ENCODE measurements around the gene ASXL1.

ASXL1 gene

DNA sequence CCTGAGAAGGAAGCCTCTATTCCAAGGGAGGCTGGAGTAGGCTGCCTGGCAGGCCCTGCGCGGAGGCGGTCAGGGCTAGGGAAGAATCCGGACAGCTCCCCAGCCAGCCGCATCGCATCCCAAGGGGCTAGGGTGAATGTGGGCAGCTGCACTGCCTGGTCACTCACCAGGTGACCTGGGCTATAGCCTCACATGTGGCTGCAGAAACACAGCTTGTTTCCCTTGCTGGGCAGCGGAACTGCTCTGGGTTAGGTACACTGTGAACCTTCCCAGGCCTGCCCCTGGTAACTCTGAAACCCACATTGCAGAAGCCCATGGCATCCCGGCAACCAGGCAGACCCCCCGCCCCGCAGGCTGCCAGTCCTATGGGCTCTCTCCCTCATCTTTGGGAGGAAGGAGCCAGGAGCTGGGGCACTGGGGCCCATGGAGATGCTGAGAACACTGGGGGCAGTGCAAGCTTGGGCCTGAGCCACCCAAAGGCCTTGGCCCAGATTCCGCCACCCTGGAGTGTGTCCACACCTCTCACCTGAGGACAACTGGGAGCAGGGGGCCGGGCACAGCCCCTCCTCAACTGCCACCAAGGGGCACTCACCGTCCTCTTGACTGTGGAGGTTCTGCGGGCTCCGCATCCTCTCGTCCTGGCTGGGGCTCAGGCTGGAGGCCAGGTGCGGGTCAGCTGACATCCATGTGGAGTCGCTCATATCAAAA, 116.0 kb downstream of the ASXL1 start:
- no peak overlapping the region for H2AFZ ChIP-seq (ENCODE audit: insufficient read depth, low read length, poor library complexity)
- H4K8ac ChIP-seq (ENCODE audit: low read depth, low read length) = no peak overlapping the region
- H2BK120ac ChIP-seq (ENCODE audit: insufficient read depth, low read length, poor library complexity) = no peak overlapping the region
- H3K14ac ChIP-seq (ENCODE audit: low read length) = no peak overlapping the region
- H3K27ac ChIP-seq (ENCODE audit: low read depth, low read length) = peak overlapping the region; percentile 82
- peaks cover 4% of the 10 kb centered on the region for H3K9me3 ChIP-seq (ENCODE audit: insufficient read depth, low read depth, low read length)
- no peak overlapping the region for H3K9ac ChIP-seq (ENCODE audit: low read length)
- WGBS (ENCODE audit: extremely low coverage, insufficient coverage, insufficient read length) = no CpG with 5 or more reads among the region's 18 CpGs
- no peak overlapping the region for H2AK5ac ChIP-seq (ENCODE audit: low read length)
- no peak overlapping the region for H2BK12ac ChIP-seq (ENCODE audit: low read length)
- H3K27me3 ChIP-seq (ENCODE audit: insufficient read depth, low read length) = no peaks in the 10 kb centered on the region
- peaks cover 39% of the 10 kb centered on the region for H3K79me2 ChIP-seq (ENCODE audit: control insufficient read depth, insufficient read depth, low read length, poor library complexity)
- H3K4me3 ChIP-seq (ENCODE audit: low read depth, low read length) = no peak overlapping the region
- H3K4me2 ChIP-seq (ENCODE audit: low read length) = no peak overlapping the region
- H3K23ac ChIP-seq (ENCODE audit: low read length) = no peak overlapping the region
- no peak overlapping the region for H2BK5ac ChIP-seq (ENCODE audit: low read depth, low read length, poor library complexity)
- no peak overlapping the region for H4K12ac ChIP-seq (ENCODE audit: low read depth, low read length)
- peaks cover 35 to 49% of the 10 kb centered on the region in 2 experiments for H3K36me3 ChIP-seq (ENCODE audit: control insufficient read depth in 1 of 2, insufficient read depth in 2 of 2, low read length in 2 of 2)
- peak overlapping the region; percentile 25 for H3K4ac ChIP-seq (ENCODE audit: low read depth, low read length)
- H4K91ac ChIP-seq (ENCODE audit: low read depth, low read length) = peak overlapping the region; percentile 67
- peaks cover 21% of the 10 kb centered on the region for H3K79me1 ChIP-seq (ENCODE audit: low read length)
- peak overlapping the region; percentile 34 for H3K18ac ChIP-seq (ENCODE audit: low read length)
- no peak for DNase-seq
- H3K4me1 ChIP-seq (ENCODE audit: control insufficient read depth in 1 of 2, insufficient read depth in 2 of 2, low read length in 2 of 2) = peaks cover 53 to 54% of the 10 kb centered on the region in 2 experiments

DNA sequence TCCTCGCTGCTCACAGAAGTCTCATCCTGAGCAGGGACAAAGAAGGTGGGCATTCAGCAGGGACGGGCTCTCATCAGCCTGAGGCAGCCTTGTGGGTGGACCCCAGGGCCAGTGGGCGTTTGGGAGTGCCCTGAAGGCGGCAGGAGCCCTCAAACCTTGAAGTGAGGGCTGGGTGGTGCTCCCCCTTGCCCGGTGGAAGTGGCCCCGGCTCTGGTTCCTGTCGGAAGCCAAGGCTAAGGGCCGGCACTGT, 116.5 kb downstream of the ASXL1 start:
- peak overlapping the region; percentile 25 for H2AK5ac ChIP-seq (ENCODE audit: low read length)
- H3K79me2 ChIP-seq (ENCODE audit: control insufficient read depth, insufficient read depth, low read length, poor library complexity) = peaks cover 41% of the 10 kb centered on the region
- peak overlapping the region; percentile 11 for H3K4ac ChIP-seq (ENCODE audit: low read depth, low read length)
- H4K12ac ChIP-seq (ENCODE audit: low read depth, low read length) = no peak overlapping the region
- H2BK12ac ChIP-seq (ENCODE audit: low read length) = no peak overlapping the region
- peak overlapping the region; percentile 37 for H3K18ac ChIP-seq (ENCODE audit: low read length)
- no peak overlapping the region for H2AFZ ChIP-seq (ENCODE audit: insufficient read depth, low read length, poor library complexity)
- DNase-seq = no peak
- H3K27ac ChIP-seq (ENCODE audit: low read depth, low read length) = peak overlapping the region; percentile 82
- H3K79me1 ChIP-seq (ENCODE audit: low read length) = peaks cover 20% of the 10 kb centered on the region
- H3K27me3 ChIP-seq (ENCODE audit: insufficient read depth, low read length) = no peaks in the 10 kb centered on the region
- H3K9me3 ChIP-seq (ENCODE audit: insufficient read depth, low read depth, low read length) = peaks cover 4% of the 10 kb centered on the region
- peak overlapping the region; percentile 67 for H4K91ac ChIP-seq (ENCODE audit: low read depth, low read length)
- no peak overlapping the region for H3K14ac ChIP-seq (ENCODE audit: low read length)
- peak overlapping the region; percentile 54 for H3K4me2 ChIP-seq (ENCODE audit: low read length)
- peaks cover 34 to 49% of the 10 kb centered on the region in 2 experiments for H3K36me3 ChIP-seq (ENCODE audit: control insufficient read depth in 1 of 2, insufficient read depth in 2 of 2, low read length in 2 of 2)
- no peak overlapping the region for H2BK5ac ChIP-seq (ENCODE audit: low read depth, low read length, poor library complexity)
- no peak overlapping the region for H3K9ac ChIP-seq (ENCODE audit: low read length)
- no peak overlapping the region for H3K4me3 ChIP-seq (ENCODE audit: low read depth, low read length)
- H4K8ac ChIP-seq (ENCODE audit: low read depth, low read length) = no peak overlapping the region
- peaks cover 53 to 54% of the 10 kb centered on the region in 2 experiments for H3K4me1 ChIP-seq (ENCODE audit: control insufficient read depth in 1 of 2, insufficient read depth in 2 of 2, low read length in 2 of 2)
- no CpG with 5 or more reads among the region's 8 CpGs for WGBS (ENCODE audit: extremely low coverage, insufficient coverage, insufficient read length)
- no peak overlapping the region for H2BK120ac ChIP-seq (ENCODE audit: insufficient read depth, low read length, poor library complexity)
- no peak overlapping the region for H3K23ac ChIP-seq (ENCODE audit: low read length)

DNA sequence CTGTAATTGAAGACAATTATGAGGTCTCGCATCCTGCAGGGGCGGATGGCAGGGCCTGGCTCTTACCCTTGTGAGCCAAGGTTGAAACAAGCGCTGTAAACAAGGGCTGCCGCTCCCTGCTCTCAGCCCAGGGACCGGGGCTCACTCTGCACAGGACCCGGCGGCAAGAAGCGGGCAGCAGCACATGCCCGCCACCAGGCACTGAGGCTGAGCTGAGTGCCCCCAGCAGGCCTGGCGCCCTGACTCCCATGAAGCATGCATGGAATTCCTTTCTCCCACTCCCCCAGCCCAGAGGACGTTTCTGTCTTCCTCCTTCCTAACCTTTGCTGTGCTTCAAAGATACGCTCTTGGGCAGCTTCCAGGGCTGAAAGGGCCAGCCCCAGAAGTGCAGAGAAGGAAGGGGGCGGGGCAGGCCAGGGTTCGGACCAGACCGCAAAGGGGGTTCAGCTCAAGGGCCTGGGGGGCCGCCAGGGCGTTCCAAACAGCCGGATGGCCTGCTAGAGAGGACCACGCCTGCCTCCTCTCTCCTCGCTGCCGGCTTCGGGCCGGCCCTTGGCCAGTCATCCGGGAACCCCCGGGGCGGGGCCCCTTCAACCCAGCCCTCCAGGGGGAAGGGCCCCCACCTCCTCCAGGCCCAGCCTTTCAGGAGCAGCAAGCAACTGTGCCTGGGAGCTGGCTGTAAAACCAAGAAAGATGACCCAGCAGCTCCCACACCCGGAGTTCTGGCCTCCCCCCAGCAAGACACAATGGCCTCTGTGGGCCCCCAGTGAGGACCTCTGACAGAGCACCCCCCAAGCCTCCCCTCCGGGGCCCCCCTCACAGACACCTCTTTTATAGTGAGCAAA, 117.1 kb downstream of the ASXL1 start:
- Histone ChIP-seq H4K12ac (ENCODE audit: low read depth, low read length) (peak overlapping the region; percentile 19), H2BK5ac (ENCODE audit: low read depth, low read length, poor library complexity) (peak overlapping the region; percentile 36), H3K36me3 (ENCODE audit: control insufficient read depth in 1 of 2, insufficient read depth in 2 of 2, low read length in 2 of 2) (peaks cover 38 to 50% of the 10 kb centered on the region in 2 experiments), H3K79me2 (ENCODE audit: control insufficient read depth, insufficient read depth, low read length, poor library complexity) (peaks cover 44% of the 10 kb centered on the region), H2AFZ (ENCODE audit: insufficient read depth, low read length, poor library complexity) (no peak overlapping the region), H3K23ac (ENCODE audit: low read length) (no peak overlapping the region), H3K18ac (ENCODE audit: low read length) (peak overlapping the region; percentile 24), H3K14ac (ENCODE audit: low read length) (peak overlapping the region; percentile 20), H3K79me1 (ENCODE audit: low read length) (peaks cover 17% of the 10 kb centered on the region), H3K4me1 (ENCODE audit: control insufficient read depth in 1 of 2, insufficient read depth in 2 of 2, low read length in 2 of 2) (peaks cover 51 to 52% of the 10 kb centered on the region in 2 experiments), H4K91ac (ENCODE audit: low read depth, low read length) (peak overlapping the region; percentile 67), H3K9ac (ENCODE audit: low read length) (no peak overlapping the region), H2BK12ac (ENCODE audit: low read length) (no peak overlapping the region), H3K27me3 (ENCODE audit: insufficient read depth, low read length) (no peaks in the 10 kb centered on the region), H3K4me2 (ENCODE audit: low read length) (peak overlapping the region; percentile 54), H3K9me3 (ENCODE audit: insufficient read depth, low read depth, low read length) (peaks cover 4% of the 10 kb centered on the region), H2AK5ac (ENCODE audit: low read length) (peak overlapping the region; percentile 7), H4K8ac (ENCODE audit: low read depth, low read length) (peak overlapping the region; percentile 54), H3K27ac (ENCODE audit: low read depth, low read length) (peak overlapping the region; percentile 82), H2BK120ac (ENCODE audit: insufficient read depth, low read length, poor library complexity) (peak overlapping the region; percentile 4), H3K4ac (ENCODE audit: low read depth, low read length) (peak overlapping the region; percentile 45), H3K4me3 (ENCODE audit: low read depth, low read length) (no peak overlapping the region)
- no peak for DNase-seq
- no CpG with 5 or more reads among the region's 28 CpGs for WGBS (ENCODE audit: extremely low coverage, insufficient coverage, insufficient read length)

DNA sequence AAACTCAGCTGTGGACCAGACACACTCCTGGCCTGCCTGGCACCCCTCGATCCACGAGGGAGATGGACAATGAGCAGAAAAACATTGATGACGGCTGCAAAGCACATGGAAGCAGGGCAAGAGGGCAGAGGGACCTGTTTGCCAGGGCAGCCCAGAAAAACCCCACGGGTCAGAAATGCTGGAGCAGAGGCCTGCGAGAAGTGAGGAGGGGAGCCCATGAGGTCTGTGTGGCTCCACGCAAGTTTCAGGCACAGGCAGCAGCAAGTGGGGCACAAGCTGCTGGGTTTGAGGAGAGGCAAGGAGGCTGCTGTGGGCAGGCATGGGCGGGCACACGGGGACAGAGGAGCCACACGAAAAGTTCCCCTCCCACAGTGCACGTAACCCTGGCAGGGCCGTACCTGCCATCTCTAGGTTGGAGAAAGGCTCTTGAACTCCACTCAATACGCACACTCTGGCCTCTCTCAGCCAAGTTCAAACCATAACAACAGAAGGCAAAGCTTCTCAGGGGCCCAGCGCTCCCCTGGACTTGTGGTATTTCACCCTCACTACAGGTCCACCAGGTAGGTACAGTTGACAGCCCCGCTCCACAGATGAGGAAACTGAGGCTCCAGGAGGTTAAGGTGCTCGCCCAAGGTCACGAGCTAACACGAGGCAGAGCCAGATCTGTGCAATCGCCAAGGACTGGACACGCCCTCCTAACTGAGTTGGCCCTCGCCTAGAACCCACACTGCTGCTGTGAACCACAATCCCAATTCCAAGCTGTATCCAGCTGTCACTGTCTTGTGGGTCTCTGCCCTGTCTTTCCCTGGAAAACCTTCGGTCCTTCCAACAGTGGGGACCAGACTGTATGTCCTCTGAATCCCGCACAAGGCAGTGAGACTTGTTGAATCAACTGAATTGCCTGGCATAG, 118.8 kb downstream of the ASXL1 start:
- no peak overlapping the region for H2BK12ac ChIP-seq (ENCODE audit: low read length)
- peak overlapping the region; percentile 8 for H3K9ac ChIP-seq (ENCODE audit: low read length)
- H3K9me3 ChIP-seq (ENCODE audit: insufficient read depth, low read depth, low read length) = peaks cover 7% of the 10 kb centered on the region
- H3K4me2 ChIP-seq (ENCODE audit: low read length) = no peak overlapping the region
- no peak for DNase-seq
- no peak overlapping the region for H3K27ac ChIP-seq (ENCODE audit: low read depth, low read length)
- H3K4me1 ChIP-seq (ENCODE audit: control insufficient read depth in 1 of 2, insufficient read depth in 2 of 2, low read length in 2 of 2) = peaks cover 50 to 54% of the 10 kb centered on the region in 2 experiments
- peak overlapping the region; percentile 61 for H3K4ac ChIP-seq (ENCODE audit: low read depth, low read length)
- H3K23ac ChIP-seq (ENCODE audit: low read length) = no peak overlapping the region
- no peak overlapping the region for H4K12ac ChIP-seq (ENCODE audit: low read depth, low read length)
- no peaks in the 10 kb centered on the region for H3K27me3 ChIP-seq (ENCODE audit: insufficient read depth, low read length)
- peaks cover 42 to 45% of the 10 kb centered on the region in 2 experiments for H3K36me3 ChIP-seq (ENCODE audit: control insufficient read depth in 1 of 2, insufficient read depth in 2 of 2, low read length in 2 of 2)
- no peak overlapping the region for H3K14ac ChIP-seq (ENCODE audit: low read length)
- H2AK5ac ChIP-seq (ENCODE audit: low read length) = peak overlapping the region; percentile 25
- H2AFZ ChIP-seq (ENCODE audit: insufficient read depth, low read length, poor library complexity) = no peak overlapping the region
- WGBS (ENCODE audit: extremely low coverage, insufficient coverage, insufficient read length) = no CpG with 5 or more reads among the region's 22 CpGs
- no peak overlapping the region for H3K4me3 ChIP-seq (ENCODE audit: low read depth, low read length)
- H2BK5ac ChIP-seq (ENCODE audit: low read depth, low read length, poor library complexity) = no peak overlapping the region
- H4K91ac ChIP-seq (ENCODE audit: low read depth, low read length) = no peak overlapping the region
- peaks cover 19% of the 10 kb centered on the region for H3K79me1 ChIP-seq (ENCODE audit: low read length)
- H3K18ac ChIP-seq (ENCODE audit: low read length) = no peak overlapping the region
- H2BK120ac ChIP-seq (ENCODE audit: insufficient read depth, low read length, poor library complexity) = no peak overlapping the region
- H3K79me2 ChIP-seq (ENCODE audit: control insufficient read depth, insufficient read depth, low read length, poor library complexity) = peaks cover 53% of the 10 kb centered on the region
- H4K8ac ChIP-seq (ENCODE audit: low read depth, low read length) = no peak overlapping the region

Data from trophoblast cell (in vitro differentiated cells and primary cell).